Caco-2 (cell line): ENCODE data around the gene TUSC7. TPM values are rescaled to one million over a fixed set of nuclear protein-coding genes. Genes with fewer than 3 reads are reported as not detected.

Experiments used
- BruUV-seq: library from RNA; stranded (reverse); fragments of 400-500 nt; replicated peaks from 2 replicates; lab custom pipeline; 2021; lab: Mats Ljungman, UMichigan
- CTCF ChIA-PET: fragments of 300-600 bp; sonication (Branson Sonifier 250); formaldehyde crosslinking; loops from one replicate; lab custom pipeline; 2022; ENCODE audit warnings: antibody characterized with exemption; lab: Charles Lee
- POLR2A ChIA-PET: fragments of 300-600 bp; sonication (Branson Sonifier 250); formaldehyde crosslinking; loops from one replicate; lab custom pipeline; 2022; ENCODE audit warnings: antibody characterized with exemption; lab: Charles Lee
- DNase-seq, 2 experiments: peaks; one replicate each; pipeline versions ENCODE4 v3.0.0 to v3.0.0-alpha.2; 2020 to 2022
- H3K27me3 ChIP-seq: replicated peaks from 2 replicates; pipeline ENCODE4 v1.6.0; 2011; ENCODE audit warnings: low read length; ENCODE audit not compliant: control insufficient read depth, insufficient read depth
- H3K36me3 ChIP-seq: 2 replicates; pipeline ENCODE4 v1.5.1; 2011; ENCODE audit warnings: low read length; ENCODE audit not compliant: control insufficient read depth, insufficient read depth
- H3K4me1 ChIP-seq: fragments of 250-450 bp; sonication (Bioruptor Pico); 2 replicates; pipeline ENCODE4 v1.5.1; 2020; ENCODE audit warnings: mild to moderate bottlenecking
- H3K4me3 ChIP-seq: 2 replicates; pipeline ENCODE4 v1.5.1; 2011; ENCODE audit warnings: low read depth, mild to moderate bottlenecking, control low read depth, low read length
- H3K9me3 ChIP-seq: fragments of 250-450 bp; sonication (Bioruptor Pico); 2 replicates; pipeline ENCODE4 v1.5.1; 2020; ENCODE audit warnings: mild to moderate bottlenecking, moderate library complexity
- H3K27ac Mint-ChIP-seq: one replicate; pipeline ENCODE4 v1.8.0; 2022; ENCODE audit warnings: mixed read lengths; ENCODE audit not compliant: unreplicated experiment
- H3K27me3 Mint-ChIP-seq: one replicate; pipeline ENCODE4 v1.8.0; 2022; ENCODE audit warnings: mixed read lengths; ENCODE audit not compliant: insufficient read depth, unreplicated experiment
- H3K36me3 Mint-ChIP-seq: one replicate; pipeline ENCODE4 v1.8.0; 2022; ENCODE audit warnings: mild to moderate bottlenecking, mixed read lengths; ENCODE audit not compliant: insufficient read depth, unreplicated experiment
- H3K4me1 Mint-ChIP-seq: one replicate; pipeline ENCODE4 v1.8.0; 2022; ENCODE audit warnings: low read depth, mixed read lengths; ENCODE audit not compliant: unreplicated experiment
- H3K4me3 Mint-ChIP-seq: one replicate; pipeline ENCODE4 v1.8.0; 2022; ENCODE audit warnings: mild to moderate bottlenecking, moderate library complexity, mixed read lengths; ENCODE audit not compliant: unreplicated experiment
- H3K9me3 Mint-ChIP-seq: one replicate; pipeline ENCODE4 v1.8.0; 2022; ENCODE audit warnings: mixed read lengths; ENCODE audit not compliant: unreplicated experiment
- intact Hi-C: fragments of 100-400 bp; cut with micrococcal nuclease; formaldehyde crosslinking; loops from one replicate; pipeline ENCODE4 v1.10.0; 2022; ENCODE audit not compliant: unreplicated experiment
- total RNA-seq: library from RNA; stranded (reverse); gene quantifications from 2 replicates; pipeline ENCODE4 v1.2.3, GENCODE V29; 2022
- TF ChIP-seq, protein P1 (sequence below), 2 experiments: fragments of 200-600 bp in 1 of 2; IDR thresholded peaks; 1 replicate in 1 of 2; 2 replicates in 1 of 2; pipeline versions ENCODE4 v1.5.1 to v1.8.0; 2011 to 2022; ENCODE audit warnings: antibody characterized with exemption in 1 of 2, control low read depth in 1 of 2, inconsistent platforms in 1 of 2, low read depth in 1 of 2, low read length in 1 of 2, mild to moderate bottlenecking in 1 of 2, moderate library complexity in 1 of 2; ENCODE audit not compliant: insufficient read depth in 1 of 2, severe bottlenecking in 1 of 2, unreplicated experiment in 1 of 2

TUSC7 gene
- total RNA-seq, 1 experiment from 2014 or later = not detected

DNA sequence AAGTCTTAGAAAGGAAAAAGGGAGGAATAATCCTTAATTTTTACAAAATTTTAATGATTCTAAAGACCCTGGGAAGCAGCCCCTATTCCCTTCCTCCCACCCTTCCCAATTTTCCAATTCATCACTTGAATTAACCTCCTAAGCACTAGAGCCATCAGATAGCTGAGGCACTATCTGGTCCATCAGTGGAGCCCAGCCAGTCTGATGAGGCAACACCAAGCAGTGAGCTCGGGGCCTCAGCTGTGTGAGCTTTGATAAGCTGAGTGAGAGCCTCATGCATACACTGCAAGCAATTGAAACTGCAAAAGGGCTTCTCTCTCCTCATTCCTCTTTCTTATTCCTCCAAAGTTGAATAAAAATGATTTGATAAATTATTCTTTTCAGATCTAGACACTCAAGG is 31.9 kb downstream of the TUSC7 start:
- H3K4me3 ChIP-seq = no peak overlapping the region

DNA sequence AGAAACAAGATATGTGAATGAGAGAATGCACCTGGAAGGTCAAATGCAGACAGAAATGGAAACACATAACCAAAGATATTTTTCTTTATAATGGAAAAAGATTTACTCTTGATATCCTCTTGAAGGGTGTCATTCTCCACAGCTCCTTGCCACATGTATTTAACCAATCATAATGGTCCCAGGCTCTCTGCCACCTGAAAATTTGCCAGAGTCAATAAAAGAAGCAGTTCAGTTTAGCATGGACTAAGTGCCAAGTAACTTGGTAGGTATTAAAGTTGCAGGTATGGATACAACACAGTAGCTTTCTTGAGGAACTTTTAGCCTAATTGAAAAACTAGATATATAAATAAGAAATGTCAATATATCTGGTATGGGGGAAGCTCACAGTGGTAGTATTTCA is 33.5 kb downstream of the TUSC7 start:
- TF ChIP-seq, protein P1, sequence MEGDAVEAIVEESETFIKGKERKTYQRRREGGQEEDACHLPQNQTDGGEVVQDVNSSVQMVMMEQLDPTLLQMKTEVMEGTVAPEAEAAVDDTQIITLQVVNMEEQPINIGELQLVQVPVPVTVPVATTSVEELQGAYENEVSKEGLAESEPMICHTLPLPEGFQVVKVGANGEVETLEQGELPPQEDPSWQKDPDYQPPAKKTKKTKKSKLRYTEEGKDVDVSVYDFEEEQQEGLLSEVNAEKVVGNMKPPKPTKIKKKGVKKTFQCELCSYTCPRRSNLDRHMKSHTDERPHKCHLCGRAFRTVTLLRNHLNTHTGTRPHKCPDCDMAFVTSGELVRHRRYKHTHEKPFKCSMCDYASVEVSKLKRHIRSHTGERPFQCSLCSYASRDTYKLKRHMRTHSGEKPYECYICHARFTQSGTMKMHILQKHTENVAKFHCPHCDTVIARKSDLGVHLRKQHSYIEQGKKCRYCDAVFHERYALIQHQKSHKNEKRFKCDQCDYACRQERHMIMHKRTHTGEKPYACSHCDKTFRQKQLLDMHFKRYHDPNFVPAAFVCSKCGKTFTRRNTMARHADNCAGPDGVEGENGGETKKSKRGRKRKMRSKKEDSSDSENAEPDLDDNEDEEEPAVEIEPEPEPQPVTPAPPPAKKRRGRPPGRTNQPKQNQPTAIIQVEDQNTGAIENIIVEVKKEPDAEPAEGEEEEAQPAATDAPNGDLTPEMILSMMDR (IDR thresholded peaks at IDR 0.05; ENCODE audit: insufficient read depth in 1 of 2, low read depth in 1 of 2, low read length in 1 of 2, severe bottlenecking in 1 of 2, unreplicated experiment in 1 of 2) = no peak
- Mint-ChIP-seq H3K9me3 (peaks cover 8% of the 10 kb centered on the region), H3K36me3 (no peaks in the 10 kb centered on the region), H3K4me1 (no peaks in the 10 kb centered on the region), H3K27me3 (peaks cover 14% of the 10 kb centered on the region), H3K4me3 (no peak overlapping the region), H3K27ac (no peak overlapping the region)
- Histone ChIP-seq H3K9me3 (no peaks in the 10 kb centered on the region), H3K27me3 (no peaks in the 10 kb centered on the region), H3K36me3 (no peaks in the 10 kb centered on the region), H3K4me3 (no peak overlapping the region), H3K4me1 (no peaks in the 10 kb centered on the region)
- no peak for DNase-seq
- intact Hi-C loops = no loop called here
- POLR2A ChIA-PET = no interaction called here
- CTCF ChIA-PET = no interaction called here
- no TSS peak for BruUV-seq

More for the DNA sequence above, 31.9 kb downstream of the TUSC7 start:
- TF ChIP-seq, protein P1 (IDR thresholded peaks at IDR 0.05; ENCODE audit: insufficient read depth in 1 of 2, low read depth in 1 of 2, low read length in 1 of 2, severe bottlenecking in 1 of 2, unreplicated experiment in 1 of 2) = no peak
- H3K27me3 ChIP-seq = no peaks in the 10 kb centered on the region
- no peaks in the 10 kb centered on the region for H3K36me3 ChIP-seq
- peaks cover 17% of the 10 kb centered on the region for H3K9me3 Mint-ChIP-seq
- H3K36me3 Mint-ChIP-seq = no peaks in the 10 kb centered on the region
- DNase-seq = no peak
- no TSS peak for BruUV-seq
- no peaks in the 10 kb centered on the region for H3K4me1 ChIP-seq
- POLR2A ChIA-PET = no interaction called here
- intact Hi-C loops = no loop called here
- H3K4me1 Mint-ChIP-seq = no peaks in the 10 kb centered on the region
- no peaks in the 10 kb centered on the region for H3K9me3 ChIP-seq
- no peak overlapping the region for H3K27ac Mint-ChIP-seq
- H3K27me3 Mint-ChIP-seq = peaks cover 14% of the 10 kb centered on the region
- no peak overlapping the region for H3K4me3 Mint-ChIP-seq
- CTCF ChIA-PET = no interaction called here

DNA sequence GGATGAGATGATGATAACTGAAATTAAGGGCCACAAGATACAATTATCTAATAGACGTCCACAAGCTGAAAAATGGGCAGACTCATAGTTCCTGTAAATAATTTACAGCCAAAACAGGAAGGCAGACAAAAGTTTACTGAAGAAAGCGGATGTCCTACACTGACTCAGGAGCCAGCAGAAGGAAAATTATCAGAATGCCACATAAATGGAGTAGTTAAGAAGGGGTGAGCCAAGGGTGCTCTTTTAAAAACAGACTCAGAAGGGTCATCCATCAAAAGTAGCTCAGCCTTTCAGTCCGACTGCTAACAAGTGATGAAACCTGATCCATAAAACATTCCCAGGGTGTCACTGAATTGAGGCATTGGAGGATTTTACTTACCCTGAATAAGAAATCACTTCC is 39.8 kb downstream of the TUSC7 start:
- H3K27me3 ChIP-seq = no peaks in the 10 kb centered on the region
- no peak for DNase-seq
- H3K4me1 ChIP-seq = no peaks in the 10 kb centered on the region
- BruUV-seq = no TSS peak
- TF ChIP-seq, protein P1 (IDR thresholded peaks at IDR 0.05; ENCODE audit: insufficient read depth in 1 of 2, low read depth in 1 of 2, low read length in 1 of 2, severe bottlenecking in 1 of 2, unreplicated experiment in 1 of 2) = no peak
- Mint-ChIP-seq H3K9me3 (peaks cover 4% of the 10 kb centered on the region), H3K27me3 (peaks cover 11% of the 10 kb centered on the region), H3K4me3 (no peak overlapping the region), H3K36me3 (no peaks in the 10 kb centered on the region), H3K27ac (no peak overlapping the region), H3K4me1 (no peaks in the 10 kb centered on the region)
- H3K4me3 ChIP-seq = no peak overlapping the region
- H3K36me3 ChIP-seq = no peaks in the 10 kb centered on the region
- ChIA-PET CTCF (no interaction called here), POLR2A (no interaction called here)
- H3K9me3 ChIP-seq = no peaks in the 10 kb centered on the region
- intact Hi-C loops = no loop called here
